Heart left ventricle (tissue), 13 donors: ENCODE results near the gene KRTAP5-10.

Experiments
- POLR2A ChIP-seq, 2 donors: fragments of 450-650 bp; IDR thresholded peaks; one replicate each; pipeline ENCODE4 v1.6.1; 2017; ENCODE audit warnings: antibody characterized with exemption in 2 of 2, mild to moderate bottlenecking in 2 of 2, moderate library complexity in 2 of 2
- TF ChIP-seq, protein P1 (sequence below), 12 donors: fragments of 200-600 bp; sonication (generic) in 4 of 12; IDR thresholded peaks; one replicate each; pipeline versions ENCODE4 v1.5.0 to v1.8.0; 2018 to 2022; ENCODE audit warnings: antibody characterized with exemption in 12 of 12, mild to moderate bottlenecking in 5 of 12
- donor health status: ischemic (EF 13 %, LVEDD 7.1; RV severe dilation, severe dysfunction).
- donor health status: DM: no; HTN: yes; CAD: no.
- donor health status: DM: no; HTN: no; CAD: no.
- donor health status: ischemic (EF 25% LVEDD 6.9; RV normal size, moderate dysfunction).
- donor health status: ischemic (EF 25% LVEDD 5.7; RV mildly dilated, moderate dysfunction).
- donor health status: ischemic (EF 35%, LVEDD 5.7; RV mildly dilated, moderate dysfunction).
- donor health status: nonischemic (EF 11% LVEDD 7.7; RV severe dilation, severe dysfunction).
- donor health status: DM: yes; HTN: yes; CAD: no.
- donor health status: PGD.
- donor health status: ischemic (EF 29% LVEDD 5.4; RV normal size, mild dysfunction).
- donor health status: nonischemic (EF 23%, LVEDD 6.1; RV moderate dilation, normal function).

GRCh38 chr11:71557257-71557656 lies 8.1 kb upstream of the KRTAP5-10 start:
- TF ChIP-seq, protein P1, sequence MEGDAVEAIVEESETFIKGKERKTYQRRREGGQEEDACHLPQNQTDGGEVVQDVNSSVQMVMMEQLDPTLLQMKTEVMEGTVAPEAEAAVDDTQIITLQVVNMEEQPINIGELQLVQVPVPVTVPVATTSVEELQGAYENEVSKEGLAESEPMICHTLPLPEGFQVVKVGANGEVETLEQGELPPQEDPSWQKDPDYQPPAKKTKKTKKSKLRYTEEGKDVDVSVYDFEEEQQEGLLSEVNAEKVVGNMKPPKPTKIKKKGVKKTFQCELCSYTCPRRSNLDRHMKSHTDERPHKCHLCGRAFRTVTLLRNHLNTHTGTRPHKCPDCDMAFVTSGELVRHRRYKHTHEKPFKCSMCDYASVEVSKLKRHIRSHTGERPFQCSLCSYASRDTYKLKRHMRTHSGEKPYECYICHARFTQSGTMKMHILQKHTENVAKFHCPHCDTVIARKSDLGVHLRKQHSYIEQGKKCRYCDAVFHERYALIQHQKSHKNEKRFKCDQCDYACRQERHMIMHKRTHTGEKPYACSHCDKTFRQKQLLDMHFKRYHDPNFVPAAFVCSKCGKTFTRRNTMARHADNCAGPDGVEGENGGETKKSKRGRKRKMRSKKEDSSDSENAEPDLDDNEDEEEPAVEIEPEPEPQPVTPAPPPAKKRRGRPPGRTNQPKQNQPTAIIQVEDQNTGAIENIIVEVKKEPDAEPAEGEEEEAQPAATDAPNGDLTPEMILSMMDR (IDR thresholded peaks at IDR 0.05) = no peak
- TF ChIP-seq POLR2A (IDR thresholded peaks at IDR 0.05) = no peak
